ENCODE measurements around the gene C2orf81. TPM values are rescaled to one million over a fixed set of nuclear protein-coding genes. Genes with fewer than 3 reads are reported as not detected.
"Not testable (repeated sequence)": the region's sequence is repeated elsewhere in the genome, so short reads cannot be mapped to it uniquely, and the experiment has no call there.

The C2orf81 gene
- total RNA-seq, 1 donor from 2014 or later = 1.8 TPM

GRCh38 chr2:74442483-74443297 lies 21.3 kb upstream of the C2orf81 start:
- Histone ChIP-seq H4K20me1 (ENCODE audit: low read depth) (peaks cover 14% of the 10 kb centered on the region), H3F3A (ENCODE audit: low read depth) (peaks cover 39% of the 10 kb centered on the region), H2AFZ (replicated peaks) (peak overlapping the region; percentile 92), H3K4me1 (peaks cover 18% of the 10 kb centered on the region), H3K4me2 (peak overlapping the region; percentile 98), H3K79me2 (ENCODE audit: low read depth) (peaks cover 23% of the 10 kb centered on the region), H3K4me3 (peak overlapping the region; percentile 77), H3K27me3 (peaks cover 22% of the 10 kb centered on the region)
- TF ChIP-seq, protein P1, sequence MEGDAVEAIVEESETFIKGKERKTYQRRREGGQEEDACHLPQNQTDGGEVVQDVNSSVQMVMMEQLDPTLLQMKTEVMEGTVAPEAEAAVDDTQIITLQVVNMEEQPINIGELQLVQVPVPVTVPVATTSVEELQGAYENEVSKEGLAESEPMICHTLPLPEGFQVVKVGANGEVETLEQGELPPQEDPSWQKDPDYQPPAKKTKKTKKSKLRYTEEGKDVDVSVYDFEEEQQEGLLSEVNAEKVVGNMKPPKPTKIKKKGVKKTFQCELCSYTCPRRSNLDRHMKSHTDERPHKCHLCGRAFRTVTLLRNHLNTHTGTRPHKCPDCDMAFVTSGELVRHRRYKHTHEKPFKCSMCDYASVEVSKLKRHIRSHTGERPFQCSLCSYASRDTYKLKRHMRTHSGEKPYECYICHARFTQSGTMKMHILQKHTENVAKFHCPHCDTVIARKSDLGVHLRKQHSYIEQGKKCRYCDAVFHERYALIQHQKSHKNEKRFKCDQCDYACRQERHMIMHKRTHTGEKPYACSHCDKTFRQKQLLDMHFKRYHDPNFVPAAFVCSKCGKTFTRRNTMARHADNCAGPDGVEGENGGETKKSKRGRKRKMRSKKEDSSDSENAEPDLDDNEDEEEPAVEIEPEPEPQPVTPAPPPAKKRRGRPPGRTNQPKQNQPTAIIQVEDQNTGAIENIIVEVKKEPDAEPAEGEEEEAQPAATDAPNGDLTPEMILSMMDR (IDR thresholded peaks at IDR 0.05) = peak; percentile 1
- Mint-ChIP-seq H3K4me3 (peak overlapping the region; percentile 92), H3K4me1 (peaks cover 29% of the 10 kb centered on the region), H3K27me3 (ENCODE audit: insufficient read depth, low read depth) (peaks cover 24% of the 10 kb centered on the region)
- not testable (repeated sequence) for H3K27ac Mint-ChIP-seq; H3K27ac ChIP-seq; DNase-seq (ENCODE audit: low spot score); H3K36me3 Mint-ChIP-seq; H3K36me3 ChIP-seq; H3K9ac ChIP-seq; H3K9me3 ChIP-seq (ENCODE audit: low read depth); H3K9me3 Mint-ChIP-seq

- H3F3A ChIP-seq (ENCODE audit: low read depth) = peaks cover 39% of the 10 kb centered on the region
- TF ChIP-seq EZH2phosphoT487 (IDR thresholded peaks at IDR 0.05) (peak; percentile 25), EZH2 (IDR thresholded peaks at IDR 0.05) (peak; percentile 50)
- TF ChIP-seq, protein P1 (IDR thresholded peaks at IDR 0.05) = peak; percentile 17
- no peaks in the 10 kb centered on the region for H3K9me3 Mint-ChIP-seq
- peak within 1 kb of the TSS; percentile 92 for H3K4me3 Mint-ChIP-seq
- H3K36me3 ChIP-seq = no peaks in the 10 kb centered on the region
- H3K4me1 ChIP-seq = peaks cover 18% of the 10 kb centered on the region
- H4K20me1 ChIP-seq (ENCODE audit: low read depth) = peaks cover 17% of the 10 kb centered on the region
- H3K27ac ChIP-seq = peak within 1 kb of the TSS; percentile 98
- peaks cover 31% of the 10 kb centered on the region for H3K79me2 ChIP-seq (ENCODE audit: low read depth)
- H3K27me3 Mint-ChIP-seq (ENCODE audit: insufficient read depth, low read depth) = peaks cover 29% of the 10 kb centered on the region
- H3K4me2 ChIP-seq = peak within 1 kb of the TSS; percentile 98
- H3K4me3 ChIP-seq = peak within 1 kb of the TSS; percentile 77
- H3K9me3 ChIP-seq (ENCODE audit: low read depth) = no peaks in the 10 kb centered on the region
- DNase-seq (ENCODE audit: low spot score) = peak; percentile 84
- peak within 1 kb of the TSS; percentile 36 for H3K9ac ChIP-seq
- H3K4me1 Mint-ChIP-seq = peaks cover 36% of the 10 kb centered on the region
- H3K27me3 ChIP-seq = peaks cover 22% of the 10 kb centered on the region
- H3K27ac Mint-ChIP-seq = peak within 1 kb of the TSS; percentile 83
- peak within 1 kb of the TSS; percentile 92 for H2AFZ ChIP-seq (replicated peaks)
- peaks cover 4% of the 10 kb centered on the region for H3K36me3 Mint-ChIP-seq
These were observed 20.5 kb upstream of the C2orf81 start, which contains the start of gene RTKN for GRCh38 chr2:74441690-74442482. TSS of gene RTKN (minus strand) at chr2:74441937. CDS start at chr2:74441816, 121 bp downstream.

- H3K36me3 Mint-ChIP-seq = peaks cover 4% of the 10 kb centered on the region
- H3K9me3 Mint-ChIP-seq = no peaks in the 10 kb centered on the region
- Histone ChIP-seq H3K9ac (peak overlapping the region; percentile 36), H3K36me3 (no peaks in the 10 kb centered on the region), H3F3A (ENCODE audit: low read depth) (peaks cover 39% of the 10 kb centered on the region), H3K4me3 (peak overlapping the region; percentile 77), H3K27ac (peak overlapping the region; percentile 98), H3K4me2 (peak overlapping the region; percentile 98), H4K20me1 (ENCODE audit: low read depth) (peaks cover 18% of the 10 kb centered on the region), H3K79me2 (ENCODE audit: low read depth) (peaks cover 36% of the 10 kb centered on the region), H3K4me1 (peaks cover 18% of the 10 kb centered on the region), H3K9me3 (ENCODE audit: low read depth) (no peaks in the 10 kb centered on the region), H2AFZ (replicated peaks) (peak overlapping the region; percentile 92), H3K27me3 (peaks cover 22% of the 10 kb centered on the region)
- no peak for TF ChIP-seq EZH2phosphoT487 (IDR thresholded peaks at IDR 0.05)
- TF ChIP-seq EZH2 (IDR thresholded peaks at IDR 0.05) = peak; percentile 27
- peak overlapping the region; percentile 92 for H3K4me3 Mint-ChIP-seq
- peaks cover 36% of the 10 kb centered on the region for H3K4me1 Mint-ChIP-seq
- H3K27ac Mint-ChIP-seq = no peak overlapping the region
- peak; percentile 70 for DNase-seq (ENCODE audit: low spot score)
- H3K27me3 Mint-ChIP-seq (ENCODE audit: insufficient read depth, low read depth) = peaks cover 30% of the 10 kb centered on the region
These were observed 19.8 kb upstream of the C2orf81 start for GRCh38 chr2:74441170-74441689.
